Stimulated activated CD8-positive, alpha-beta memory T cell treated with anti-CD3 and anti-CD28 coated beads, Interleukin-12 subunit alpha, Interleukin-12 subunit beta, amount 100 ng/mL, for 4 hours (primary cell): ENCODE data around the gene STAU1.
"Not testable (repeated sequence)": the region's sequence is repeated elsewhere in the genome, so short reads cannot be mapped to it uniquely, and the experiment has no call there.

Experiments
- DNase-seq: peaks from one replicate; pipeline ENCODE4 v3.0.0-alpha.2; 2020; ENCODE audit warnings: low read depth

The STAU1 gene

GRCh38 chr20:49165611-49166010, 22.5 kb downstream of the STAU1 start:
- no peak for DNase-seq

DNA sequence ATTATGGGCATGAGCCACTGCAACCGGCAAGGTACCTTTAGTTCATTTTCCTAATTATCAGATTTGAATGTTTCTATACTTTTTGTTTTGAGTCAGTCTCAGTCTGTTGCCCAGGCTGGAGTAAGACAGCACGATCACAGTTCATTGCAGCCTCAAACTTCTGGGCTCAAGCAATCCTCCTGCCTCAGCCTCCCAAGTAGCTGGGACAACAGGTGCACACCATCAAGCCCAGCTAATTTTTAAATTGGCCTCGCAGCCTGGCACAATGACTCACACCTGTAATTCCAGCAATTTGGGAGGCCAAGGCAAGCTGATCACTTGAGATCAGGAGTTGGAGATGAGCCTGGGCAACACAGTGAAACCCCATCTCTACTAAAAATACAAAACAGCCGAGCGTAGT, 24.4 kb downstream of the STAU1 start:
- no peak for DNase-seq

DNA sequence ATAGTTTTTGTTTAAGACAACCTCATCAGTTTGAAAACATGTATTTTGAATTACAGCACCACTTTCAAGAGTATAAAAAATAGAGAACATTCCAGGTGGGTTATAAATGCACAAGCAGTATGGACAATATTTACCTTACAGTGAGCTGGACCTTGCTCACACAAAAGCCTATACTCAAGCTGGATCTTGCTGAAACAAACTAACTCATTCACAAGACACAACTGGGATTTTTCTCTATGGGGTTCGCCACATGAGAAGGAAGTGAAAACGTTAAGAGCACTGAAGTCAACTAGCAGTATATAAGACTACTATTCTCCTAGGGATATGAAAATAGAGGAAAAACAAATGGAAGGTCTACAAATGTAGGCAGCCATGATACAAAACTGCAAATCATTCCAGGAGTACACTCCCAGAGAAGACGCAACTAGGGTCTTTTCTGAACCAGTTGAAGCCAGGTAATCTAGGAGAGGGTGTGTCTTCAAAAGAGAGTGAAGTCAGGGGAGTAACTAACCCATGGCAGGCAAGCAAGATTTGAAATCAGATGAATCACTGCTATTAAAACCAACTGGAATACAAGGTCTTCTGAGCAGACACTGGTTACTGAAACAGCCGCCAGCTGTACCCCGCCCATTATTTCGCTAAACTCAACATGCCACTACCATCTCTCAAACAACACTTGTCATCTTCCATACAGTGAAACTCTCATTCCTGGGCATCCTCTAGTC, 26.5 kb downstream of the STAU1 start:
- no peak for DNase-seq

DNA sequence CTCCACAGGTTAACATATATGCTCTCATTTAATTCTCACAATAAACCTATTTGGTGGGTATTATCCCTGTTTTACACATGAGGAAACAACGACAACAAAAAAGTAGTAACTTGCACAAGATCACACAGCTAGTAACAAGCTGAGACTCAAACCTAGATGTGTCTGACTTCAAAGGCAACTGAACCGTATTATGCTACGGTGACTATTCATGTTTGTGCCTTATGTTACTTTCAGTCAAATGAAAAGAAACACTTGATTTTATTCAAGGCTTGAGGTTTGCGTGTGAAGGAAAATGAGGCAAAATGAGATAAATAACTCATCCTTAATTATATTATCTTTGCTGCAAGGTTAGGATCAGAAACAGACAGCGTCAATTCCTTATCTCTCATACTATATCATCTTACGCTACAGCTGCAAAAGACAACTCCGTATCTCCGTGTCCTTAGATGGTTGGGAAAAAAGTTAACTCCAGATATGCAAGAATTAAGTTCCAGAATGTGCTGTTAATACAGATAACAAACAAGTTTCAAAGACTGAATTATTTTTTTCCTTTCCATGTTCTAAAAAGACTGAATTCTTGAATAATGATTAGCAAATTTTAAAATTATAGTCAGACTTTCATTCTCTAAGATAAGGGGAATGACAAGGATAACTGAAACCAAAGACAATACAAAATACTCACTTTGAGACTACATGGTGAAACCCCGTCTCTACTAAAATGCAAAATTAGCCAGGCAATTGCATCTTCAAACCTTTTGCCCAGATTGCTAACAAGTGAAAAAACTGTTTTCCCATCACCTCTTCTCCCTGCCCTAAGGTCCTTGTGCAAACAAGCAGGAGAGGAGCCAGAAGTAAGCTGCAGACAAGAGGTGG, 27.8 kb downstream of the STAU1 start:
- no peak for DNase-seq

GRCh38 chr20:49157146-49157545, 31.0 kb downstream of the STAU1 start:
- no peak for DNase-seq

DNA sequence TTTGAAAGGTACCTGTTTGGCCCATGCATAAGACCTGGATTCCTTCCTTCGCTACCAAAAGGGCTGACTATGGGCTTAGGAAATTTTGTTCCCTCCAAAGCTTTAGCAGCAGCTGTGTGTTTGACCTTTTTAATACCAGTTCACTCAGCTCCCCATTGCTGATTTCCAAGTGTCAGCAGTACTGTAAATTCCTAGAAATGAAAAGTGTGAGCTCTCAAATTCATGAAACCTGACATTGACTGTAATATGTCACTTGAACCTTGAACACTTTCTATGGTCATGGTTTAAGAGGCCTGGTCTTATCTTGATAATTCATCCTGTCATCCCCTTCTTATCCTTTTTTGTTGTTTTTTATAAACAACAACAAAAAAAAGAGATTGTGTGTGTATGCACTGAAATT, 31.7 kb downstream of the STAU1 start:
- no peak for DNase-seq

- no peak for DNase-seq
Observed at GRCh38 chr20:49151436-49151835, 36.7 kb downstream of the STAU1 start.

DNA sequence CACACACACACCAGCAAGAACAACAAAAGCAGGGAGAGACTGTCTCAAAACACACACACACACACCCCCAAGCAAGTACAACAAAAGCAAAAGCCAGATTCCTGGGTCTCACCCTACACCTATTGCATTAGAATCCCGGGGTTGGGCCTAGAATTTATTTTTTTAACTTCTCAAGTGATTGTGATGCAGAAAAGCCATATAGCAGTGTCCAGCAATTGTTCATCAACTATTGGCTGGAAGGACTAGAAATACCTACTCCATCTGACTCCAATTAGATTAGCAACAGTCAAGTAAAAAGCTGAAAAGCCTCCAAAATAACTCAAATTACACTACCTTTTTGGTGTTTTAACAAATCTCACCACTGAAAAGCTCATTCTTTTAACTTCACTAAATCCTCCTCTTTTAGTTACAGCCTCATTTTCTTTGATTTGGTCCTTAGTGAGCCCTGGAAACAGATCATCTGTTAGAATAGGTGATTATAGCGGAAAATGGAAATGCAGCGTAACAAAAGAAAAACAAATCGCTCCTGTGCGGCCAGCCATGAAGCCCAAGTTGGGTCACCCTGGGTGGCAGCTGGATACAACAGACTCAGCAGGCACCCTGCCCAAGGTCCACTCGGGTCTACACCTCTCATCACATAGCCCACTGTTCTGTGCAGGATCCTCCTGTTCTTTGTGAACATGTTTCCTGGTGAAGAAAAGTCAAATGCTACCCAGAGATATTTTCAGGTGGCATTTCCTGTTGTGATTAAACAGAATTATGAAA, 38.7 kb downstream of the STAU1 start:
- no peak for DNase-seq

DNA sequence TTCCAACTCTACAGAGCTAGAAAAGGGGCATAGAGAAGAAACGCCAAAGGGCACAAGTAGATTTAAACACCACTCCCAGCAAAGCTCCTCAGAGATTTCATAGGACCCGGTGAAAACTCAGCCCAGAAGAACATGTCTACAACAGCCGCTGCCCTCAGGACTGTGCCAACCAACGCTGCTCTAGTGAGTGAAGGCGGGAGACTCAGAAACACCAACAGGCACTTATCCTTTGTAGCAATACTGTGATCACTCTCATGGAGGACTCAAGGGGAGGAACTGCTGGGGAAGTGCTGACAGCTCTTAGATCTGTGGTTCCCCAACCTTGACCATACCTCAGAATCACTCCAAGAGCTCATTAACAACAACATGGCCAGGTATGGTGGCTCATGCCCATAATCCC, 39.5 kb downstream of the STAU1 start:
- DNase-seq, result no peak

- no peak for DNase-seq
Observed at GRCh38 chr20:49147296-49147695, 40.8 kb downstream of the STAU1 start.

DNA sequence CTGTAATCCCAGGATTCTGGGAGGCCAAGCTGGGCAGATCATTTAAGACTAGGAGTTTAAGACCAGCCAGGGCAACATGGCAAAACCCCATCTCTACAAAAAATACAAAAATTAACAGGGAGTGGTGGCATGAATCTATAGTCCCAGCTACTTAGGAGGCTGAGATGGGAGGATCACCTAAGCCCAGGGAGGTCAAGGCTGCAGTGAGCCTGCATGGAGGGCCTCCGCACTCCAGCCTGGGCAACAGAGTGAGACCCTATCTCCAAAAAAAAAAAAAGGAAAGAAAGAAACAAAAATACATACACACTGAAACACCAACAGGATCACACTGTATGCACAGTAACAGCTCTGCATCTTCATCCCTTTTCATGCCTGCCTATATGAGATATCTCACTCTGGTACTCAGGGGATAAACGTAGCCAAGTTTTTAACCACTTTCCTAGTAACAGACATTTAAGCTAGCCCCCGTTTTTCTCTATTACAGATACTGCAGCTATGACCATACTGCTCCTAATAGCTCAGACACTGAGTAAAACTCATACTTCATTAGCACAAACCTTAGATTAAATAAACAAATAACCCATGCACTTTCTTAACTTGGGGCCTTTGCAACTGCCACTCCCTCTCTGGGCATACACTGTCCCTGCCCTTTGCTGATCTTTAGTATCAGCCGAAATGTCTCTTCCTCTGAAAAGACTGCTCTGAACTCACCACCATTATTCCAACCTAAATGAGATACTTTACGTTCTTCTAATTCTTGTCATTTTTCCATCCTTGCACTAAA, 41.5 kb downstream of the STAU1 start:
- DNase-seq, result no peak

DNA sequence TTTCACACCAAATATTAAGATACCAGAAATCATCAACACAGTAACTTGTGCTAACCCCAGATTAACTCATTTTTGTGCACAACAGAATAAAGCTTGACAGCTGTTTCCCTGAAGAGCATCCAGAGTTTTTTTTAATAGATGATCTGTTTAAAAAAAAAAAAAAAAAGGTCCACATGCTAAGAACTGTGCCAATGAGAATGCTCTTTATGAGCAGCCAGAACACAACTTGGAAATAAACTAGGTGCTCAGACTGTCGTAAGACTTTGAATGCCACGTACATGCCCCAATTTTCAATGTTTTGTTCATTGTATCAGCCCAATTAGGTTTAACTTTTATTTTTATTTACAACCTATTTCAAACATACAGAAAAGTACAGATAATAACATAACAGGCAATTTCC, 47.3 kb downstream of the STAU1 start:
- no peak for DNase-seq

DNA sequence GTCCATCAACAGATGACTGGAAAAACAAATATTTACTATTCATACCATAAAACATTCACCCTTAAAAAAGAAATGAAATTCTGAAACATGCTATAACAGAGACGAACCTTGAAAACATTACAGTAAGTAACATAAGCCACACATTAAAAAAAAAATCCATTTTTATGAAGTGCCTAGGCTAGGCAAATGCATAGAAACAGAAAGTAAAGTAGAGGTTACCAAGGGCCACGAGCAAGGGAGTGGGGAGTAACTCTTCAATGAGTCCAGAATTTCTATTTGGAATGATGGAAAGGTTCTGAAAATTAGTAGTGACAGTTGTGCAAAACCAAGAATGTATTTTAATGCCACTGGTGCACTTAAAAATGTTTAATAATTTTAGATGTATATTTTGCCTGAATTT, 47.7 kb downstream of the STAU1 start:
- no peak for DNase-seq

GRCh38 chr20:49138431-49138830, 49.7 kb downstream of the STAU1 start:
- DNase-seq, result no peak

DNA sequence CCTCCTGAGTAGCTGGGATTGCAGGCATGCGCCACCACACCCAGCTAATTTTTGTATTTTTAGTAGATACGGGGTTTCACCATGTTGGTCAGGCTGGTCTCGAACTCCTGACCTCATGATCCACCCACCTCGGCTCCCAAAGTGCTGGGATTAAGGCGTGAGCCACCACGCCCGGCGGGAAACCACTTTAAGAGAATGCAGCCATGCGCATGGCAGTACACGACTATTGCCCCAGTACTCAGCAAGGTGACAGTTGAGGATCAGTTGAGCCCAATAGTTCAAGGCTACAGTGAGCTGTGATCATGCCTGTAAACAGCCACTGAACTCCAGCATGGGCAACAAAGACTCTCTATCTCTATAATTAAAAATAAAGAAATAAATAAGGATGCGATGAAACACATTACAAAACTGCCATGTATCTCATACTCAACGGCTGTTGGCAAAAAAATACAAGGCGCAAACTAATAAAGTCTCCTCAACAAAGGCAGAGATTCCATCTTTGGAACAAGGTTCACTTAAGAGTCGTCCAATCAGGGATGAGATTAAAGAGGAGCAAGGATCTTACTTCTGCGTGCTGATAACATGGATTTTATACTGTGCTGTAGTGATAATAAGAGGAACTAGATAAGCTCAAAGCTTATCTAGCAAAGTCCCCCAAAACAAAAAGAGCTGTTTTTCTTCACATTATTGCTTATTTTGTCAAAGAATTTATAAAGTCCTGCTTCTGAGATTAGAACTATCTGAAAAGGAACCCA, 51.1 kb downstream of the STAU1 start:
- DNase-seq, result no peak

DNA sequence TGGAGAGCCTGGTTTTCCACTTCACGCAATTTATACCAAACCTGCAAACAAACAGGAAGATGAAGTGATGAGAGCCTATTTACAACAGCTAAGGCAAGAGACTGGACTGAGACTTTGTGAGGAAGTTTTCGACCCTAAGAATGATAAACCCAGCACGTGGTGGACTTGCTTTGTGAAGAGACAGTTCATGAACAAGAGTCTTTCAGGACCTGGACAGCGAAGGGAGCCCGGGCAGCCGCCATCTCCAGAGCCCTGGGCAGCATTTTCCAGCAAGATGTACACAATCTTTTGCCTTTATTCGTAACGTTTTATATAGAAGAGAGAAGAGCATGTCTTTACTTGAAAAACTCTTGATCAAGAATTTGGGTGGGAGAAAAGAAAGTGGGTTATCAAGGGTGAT, 53.3 kb downstream of the STAU1 start:
- DNase-seq, result not testable (repeated sequence)

- no peak for DNase-seq
Observed at GRCh38 chr20:49133571-49133970, 54.6 kb downstream of the STAU1 start.

DNA sequence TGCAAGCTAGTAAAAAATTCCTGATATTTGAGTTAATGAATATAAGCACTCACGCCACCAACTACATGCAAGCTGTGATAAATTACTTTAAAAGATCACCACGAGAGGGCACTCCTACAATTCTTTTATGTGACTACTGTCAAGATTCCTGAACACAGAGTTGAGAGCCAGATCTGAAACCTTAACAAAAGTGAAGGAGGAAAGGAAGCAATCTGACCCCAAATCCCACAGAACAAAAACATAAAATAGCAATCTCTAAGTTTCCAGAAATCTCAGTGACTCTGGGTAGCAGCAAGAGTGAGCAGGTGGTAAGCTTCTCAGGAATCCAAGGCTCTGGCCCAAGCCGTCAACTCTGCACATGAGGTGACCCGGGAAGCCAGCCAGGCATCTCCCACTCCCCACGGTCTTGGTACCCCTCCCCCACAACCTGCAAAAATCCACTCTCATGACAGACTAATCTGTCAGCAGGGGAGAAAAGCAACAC, 55.1 kb downstream of the STAU1 start:
- no peak for DNase-seq

GRCh38 chr20:49123982-49124381, 64.2 kb downstream of the STAU1 start:
- no peak for DNase-seq

DNA sequence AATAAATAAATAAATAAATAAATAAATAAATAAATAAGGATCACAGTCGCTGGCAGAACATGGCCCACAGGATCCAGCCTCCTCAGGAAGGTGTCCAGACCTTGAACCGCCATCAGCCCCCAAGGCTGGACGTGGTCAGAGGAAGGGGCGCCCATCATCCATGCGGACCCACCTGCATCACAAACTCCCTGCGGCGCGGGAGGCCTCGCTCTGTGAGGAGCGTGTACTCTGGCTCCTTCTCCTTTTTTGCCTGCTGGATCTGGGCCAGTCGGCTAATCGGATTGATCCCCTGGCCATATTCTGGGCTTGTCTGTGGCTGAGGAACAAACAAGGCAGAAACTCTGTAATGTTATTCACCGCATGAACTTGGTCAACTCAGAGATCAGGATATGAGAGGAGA, 65.2 kb downstream of the STAU1 start:
- no peak for DNase-seq

GRCh38 chr20:49119988-49120387, 68.1 kb downstream of the STAU1 start:
- no peak for DNase-seq
